PFSK-1 (cell line): ENCODE measurements around the gene SRPK1.

Experiments used
- FOXP2 ChIP-seq: optimal IDR thresholded peaks from 2 replicates; pipeline ENCODE3; 2011; ENCODE audit warnings: borderline replicate concordance, control low read depth, inconsistent platforms; ENCODE audit not compliant: insufficient read depth; ENCODE audit errors: extremely low read length, extremely low read depth
- POLR2AphosphoS5 ChIP-seq: IDR thresholded peaks from 2 replicates; pipeline ENCODE4 v1.6.1; 2012; ENCODE audit warnings: low read depth, mild to moderate bottlenecking, control low read depth, low read length, moderate library complexity
- REST ChIP-seq, 2 experiments: IDR thresholded peaks; 2 replicates each; pipeline versions ENCODE4 v1.6.1 to v1.8.0; 2011 to 2012; ENCODE audit warnings: low read depth in 2 of 2, low read length in 2 of 2, control low read depth in 1 of 2, inconsistent platforms in 1 of 2, mild to moderate bottlenecking in 1 of 2, moderate library complexity in 1 of 2; ENCODE audit not compliant: insufficient read depth in 1 of 2
- SIN3A ChIP-seq: IDR thresholded peaks from 2 replicates; pipeline ENCODE4 v1.6.1; 2012; ENCODE audit warnings: mild to moderate bottlenecking, low read length, moderate library complexity, borderline replicate concordance; ENCODE audit not compliant: insufficient read depth
- TAF1 ChIP-seq: IDR thresholded peaks from 2 replicates; pipeline ENCODE4 v1.6.1; 2012; ENCODE audit warnings: low read length, control low read depth, borderline replicate concordance; ENCODE audit not compliant: insufficient read depth

SRPK1 gene

GRCh38 chr6:35879151-35879550 is 41.7 kb downstream of the SRPK1 start:
- TF ChIP-seq SIN3A (no peak), POLR2AphosphoS5 (no peak), FOXP2 (no peak)

- TF ChIP-seq TAF1 (no peak), FOXP2 (no peak), POLR2AphosphoS5 (no peak), SIN3A (no peak), REST (IDR thresholded peaks at IDR 0.05; ENCODE audit: insufficient read depth in 1 of 2, low read depth in 2 of 2, low read length in 2 of 2) (no peak)
Measured at GRCh38 chr6:35876902-35877301, 44.0 kb downstream of the SRPK1 start.

- TF ChIP-seq SIN3A (no peak), REST (IDR thresholded peaks at IDR 0.05; ENCODE audit: insufficient read depth in 1 of 2, low read depth in 2 of 2, low read length in 2 of 2) (no peak), POLR2AphosphoS5 (no peak), FOXP2 (no peak), TAF1 (no peak)
Measured at GRCh38 chr6:35874730-35875129, 46.2 kb downstream of the SRPK1 start.

GRCh38 chr6:35859367-35859766 is 61.5 kb downstream of the SRPK1 start:
- TF ChIP-seq SIN3A (no peak), FOXP2 (no peak), REST (IDR thresholded peaks at IDR 0.05; ENCODE audit: insufficient read depth in 1 of 2, low read depth in 2 of 2, low read length in 2 of 2) (no peak), TAF1 (no peak)

GRCh38 chr6:35857853-35858252 is 63.0 kb downstream of the SRPK1 start:
- no peak for TF ChIP-seq SIN3A
- no peak for TF ChIP-seq TAF1
- no peak for TF ChIP-seq REST (IDR thresholded peaks at IDR 0.05; ENCODE audit: insufficient read depth in 1 of 2, low read depth in 2 of 2, low read length in 2 of 2)
- TF ChIP-seq FOXP2 = no peak
- TF ChIP-seq POLR2AphosphoS5 = no peak
